Measurements from ENCODE around the gene ACTL9.

Gene ACTL9

DNA sequence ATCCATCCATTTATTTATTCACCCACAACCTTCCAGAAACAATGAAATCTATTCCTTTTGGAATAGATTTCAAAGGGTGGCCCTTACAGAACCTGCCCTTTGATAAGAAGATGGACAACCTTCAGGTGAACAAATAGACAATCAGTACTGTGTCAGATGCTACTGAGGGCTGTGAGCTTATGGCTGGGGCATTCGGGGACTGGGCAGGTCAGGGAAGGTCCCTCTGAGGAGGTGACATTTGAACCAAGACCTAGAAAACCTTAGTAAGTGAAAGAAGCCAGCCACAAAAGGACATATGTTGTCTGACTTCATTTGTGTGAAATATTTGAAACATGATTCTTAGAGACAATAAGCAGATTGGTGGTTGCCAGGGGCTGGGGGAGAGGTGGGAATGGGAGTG lies 15.7 kb downstream of the ACTL9 start:
- TF ChIP-seq, protein P1, sequence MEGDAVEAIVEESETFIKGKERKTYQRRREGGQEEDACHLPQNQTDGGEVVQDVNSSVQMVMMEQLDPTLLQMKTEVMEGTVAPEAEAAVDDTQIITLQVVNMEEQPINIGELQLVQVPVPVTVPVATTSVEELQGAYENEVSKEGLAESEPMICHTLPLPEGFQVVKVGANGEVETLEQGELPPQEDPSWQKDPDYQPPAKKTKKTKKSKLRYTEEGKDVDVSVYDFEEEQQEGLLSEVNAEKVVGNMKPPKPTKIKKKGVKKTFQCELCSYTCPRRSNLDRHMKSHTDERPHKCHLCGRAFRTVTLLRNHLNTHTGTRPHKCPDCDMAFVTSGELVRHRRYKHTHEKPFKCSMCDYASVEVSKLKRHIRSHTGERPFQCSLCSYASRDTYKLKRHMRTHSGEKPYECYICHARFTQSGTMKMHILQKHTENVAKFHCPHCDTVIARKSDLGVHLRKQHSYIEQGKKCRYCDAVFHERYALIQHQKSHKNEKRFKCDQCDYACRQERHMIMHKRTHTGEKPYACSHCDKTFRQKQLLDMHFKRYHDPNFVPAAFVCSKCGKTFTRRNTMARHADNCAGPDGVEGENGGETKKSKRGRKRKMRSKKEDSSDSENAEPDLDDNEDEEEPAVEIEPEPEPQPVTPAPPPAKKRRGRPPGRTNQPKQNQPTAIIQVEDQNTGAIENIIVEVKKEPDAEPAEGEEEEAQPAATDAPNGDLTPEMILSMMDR (conservative IDR thresholded peaks at IDR 0.05; ENCODE audit: low read depth, low read length), result no peak
- H3K27ac ChIP-seq, result no peak overlapping the region
- H3K79me2 ChIP-seq (ENCODE audit: insufficient read depth, low read depth), result no peaks in the 10 kb centered on the region
- H3K4me3 ChIP-seq (IDR thresholded peaks at IDR 0.05; ENCODE audit: insufficient read depth, low read depth, low read length), result no peak overlapping the region
- H3K9ac ChIP-seq, result no peak overlapping the region
- no peaks in the 10 kb centered on the region for H4K20me1 ChIP-seq (ENCODE audit: insufficient read depth)
- H2AFZ ChIP-seq (ENCODE audit: low read depth), result no peak overlapping the region
- no peaks in the 10 kb centered on the region; the same call in 1 of the 2 replicates for H3K27me3 ChIP-seq (ENCODE audit: insufficient read depth, low read depth)
- no peaks in the 10 kb centered on the region for H3K4me1 ChIP-seq (ENCODE audit: low read depth, poor library complexity, severe bottlenecking)
- no peaks in the 10 kb centered on the region for H3K36me3 ChIP-seq (ENCODE audit: insufficient read depth)
- no peak overlapping the region for H3K4me2 ChIP-seq

DNA sequence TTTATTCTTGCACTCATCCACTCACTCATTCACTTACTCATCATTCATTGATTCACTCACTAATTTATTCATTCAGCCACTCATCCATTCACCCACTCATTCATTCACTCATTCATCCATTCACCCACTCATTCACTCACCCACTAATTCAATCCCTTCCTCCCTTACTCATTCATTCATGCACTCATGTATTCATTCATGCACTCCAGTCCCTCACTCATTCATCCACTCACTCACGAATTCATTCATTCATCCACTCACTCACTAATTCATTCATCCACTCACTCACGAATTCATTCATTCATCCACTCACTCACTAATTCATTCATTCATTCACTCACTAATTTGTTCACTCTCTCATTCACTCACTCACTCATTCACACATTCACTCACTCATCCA lies 16.1 kb downstream of the ACTL9 start:
- Histone ChIP-seq H2AFZ (ENCODE audit: low read depth) (no peak overlapping the region), H3K4me3 (IDR thresholded peaks at IDR 0.05; ENCODE audit: insufficient read depth, low read depth, low read length) (no peak overlapping the region), H3K9ac (no peak overlapping the region), H3K27ac (no peak overlapping the region), H3K27me3 (ENCODE audit: insufficient read depth, low read depth) (no peaks in the 10 kb centered on the region; the same call in 1 of the 2 replicates), H3K4me2 (no peak overlapping the region), H3K79me2 (ENCODE audit: insufficient read depth, low read depth) (no peaks in the 10 kb centered on the region), H3K4me1 (ENCODE audit: low read depth, poor library complexity, severe bottlenecking) (no peaks in the 10 kb centered on the region), H4K20me1 (ENCODE audit: insufficient read depth) (no peaks in the 10 kb centered on the region), H3K36me3 (ENCODE audit: insufficient read depth) (no peaks in the 10 kb centered on the region)
- TF ChIP-seq, protein P1 (conservative IDR thresholded peaks at IDR 0.05; ENCODE audit: low read depth, low read length), result no peak

DNA sequence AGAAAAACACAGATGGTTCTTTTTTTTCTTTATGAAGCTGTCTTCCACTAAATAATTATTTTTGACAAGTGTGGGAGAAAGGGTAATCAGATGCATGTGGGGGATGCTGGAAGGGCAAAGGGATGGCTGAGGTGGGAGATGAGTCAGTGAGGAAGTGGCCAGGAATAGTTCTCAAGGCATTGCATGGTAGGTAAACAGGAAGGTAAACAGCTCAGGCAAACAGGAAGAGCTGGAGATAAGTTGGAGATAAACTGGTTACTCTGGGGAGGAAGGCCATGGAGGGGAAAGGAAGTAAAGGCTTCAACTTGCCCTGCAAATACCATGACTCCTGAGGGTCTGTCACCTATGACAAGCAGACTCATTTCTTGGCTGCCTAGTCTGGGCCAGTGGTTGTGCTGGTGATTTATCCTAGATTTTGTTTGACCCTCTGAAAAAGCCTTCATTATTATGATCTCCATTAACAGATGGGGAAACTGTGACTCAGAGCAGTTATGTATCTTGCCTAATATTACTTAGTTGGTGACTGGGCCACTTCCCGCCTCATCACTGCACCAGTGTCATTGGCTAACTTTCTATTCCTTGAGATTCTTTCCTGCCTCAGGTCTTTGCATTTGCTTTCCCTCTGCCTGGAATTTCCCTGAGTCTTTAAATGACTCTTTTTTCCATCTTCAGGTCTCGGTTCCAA lies 17.1 kb downstream of the ACTL9 start:
- Histone ChIP-seq H2AFZ (ENCODE audit: low read depth) (no peak overlapping the region), H3K36me3 (ENCODE audit: insufficient read depth) (no peaks in the 10 kb centered on the region), H3K4me2 (no peak overlapping the region), H4K20me1 (ENCODE audit: insufficient read depth) (no peaks in the 10 kb centered on the region), H3K27ac (no peak overlapping the region), H3K4me1 (ENCODE audit: low read depth, poor library complexity, severe bottlenecking) (no peaks in the 10 kb centered on the region), H3K4me3 (IDR thresholded peaks at IDR 0.05; ENCODE audit: insufficient read depth, low read depth, low read length) (no peak overlapping the region), H3K9ac (no peak overlapping the region), H3K79me2 (ENCODE audit: insufficient read depth, low read depth) (no peaks in the 10 kb centered on the region), H3K27me3 (ENCODE audit: insufficient read depth, low read depth) (no peaks in the 10 kb centered on the region; the same call in 1 of the 2 replicates)
- TF ChIP-seq, protein P1 (conservative IDR thresholded peaks at IDR 0.05; ENCODE audit: low read depth, low read length), result no peak

DNA sequence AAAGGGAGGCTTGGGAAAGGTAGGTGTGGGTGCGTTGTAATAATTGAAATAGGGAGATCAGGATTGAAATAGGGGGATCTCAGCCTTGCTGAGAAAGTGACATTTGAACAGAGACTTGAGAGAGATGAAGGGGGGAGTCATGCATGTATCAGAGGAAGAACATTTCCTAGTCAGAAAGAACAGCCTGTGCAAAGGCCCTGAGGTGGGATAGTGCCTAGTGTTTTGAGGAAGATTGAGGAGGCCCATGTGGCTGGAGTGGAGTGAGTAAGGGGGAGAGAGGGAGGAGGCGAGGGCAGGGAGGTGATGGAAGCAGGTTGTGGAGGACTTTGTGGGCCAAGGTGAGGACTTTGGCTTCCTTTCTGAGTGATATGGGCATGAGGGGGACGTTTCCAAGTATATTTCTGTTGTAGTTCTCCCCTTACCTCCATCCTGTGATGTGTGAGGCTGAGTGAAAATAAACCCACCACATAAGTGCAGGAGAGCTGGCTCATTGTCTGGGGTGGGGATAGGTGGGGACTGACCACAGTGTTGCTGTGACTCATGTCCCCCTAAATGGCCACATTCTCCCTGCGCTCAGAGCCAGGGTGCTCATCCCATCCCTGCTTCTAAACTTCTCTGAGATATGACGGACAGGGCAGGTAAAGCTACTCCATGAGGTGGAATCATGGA lies 17.8 kb downstream of the ACTL9 start:
- H3K4me3 ChIP-seq (IDR thresholded peaks at IDR 0.05; ENCODE audit: insufficient read depth, low read depth, low read length), result no peak overlapping the region
- H2AFZ ChIP-seq (ENCODE audit: low read depth), result no peak overlapping the region
- H3K9ac ChIP-seq, result no peak overlapping the region
- no peak overlapping the region for H3K27ac ChIP-seq
- TF ChIP-seq, protein P1 (conservative IDR thresholded peaks at IDR 0.05; ENCODE audit: low read depth, low read length), result no peak
- no peaks in the 10 kb centered on the region for H3K79me2 ChIP-seq (ENCODE audit: insufficient read depth, low read depth)
- H3K4me2 ChIP-seq, result no peak overlapping the region
- no peaks in the 10 kb centered on the region; the same call in 1 of the 2 replicates for H3K27me3 ChIP-seq (ENCODE audit: insufficient read depth, low read depth)
- no peaks in the 10 kb centered on the region for H4K20me1 ChIP-seq (ENCODE audit: insufficient read depth)
- no peaks in the 10 kb centered on the region for H3K36me3 ChIP-seq (ENCODE audit: insufficient read depth)
- no peaks in the 10 kb centered on the region for H3K4me1 ChIP-seq (ENCODE audit: low read depth, poor library complexity, severe bottlenecking)

Measured in KMS-11 (cell line).